Measurements from ENCODE around the gene FRMD5.

Gene FRMD5

GRCh38 chr15:44028349-44028748 lies 166.7 kb downstream of the FRMD5 start:
- no peak for DNase-seq
- Histone ChIP-seq H2AFZ (ENCODE audit: low read depth, low read length) (no peak overlapping the region), H3K79me2 (ENCODE audit: insufficient read depth, low read length) (no peaks in the 10 kb centered on the region), H3K4me2 (ENCODE audit: insufficient read depth, low read length) (no peak overlapping the region), H3K27ac (ENCODE audit: low read length) (no peak overlapping the region), H3K36me3 (ENCODE audit: insufficient read depth, low read length) (no peaks in the 10 kb centered on the region), H3K4me3 (ENCODE audit: low read depth in 1 of 2, low read length in 2 of 2) (no peak overlapping the region), H3K27me3 (ENCODE audit: insufficient read depth, low read length, poor library complexity) (peaks cover 8% of the 10 kb centered on the region), H4K20me1 (ENCODE audit: insufficient read depth, low read length) (no peaks in the 10 kb centered on the region), H3K4me1 (ENCODE audit: insufficient read depth, low read length) (no peaks in the 10 kb centered on the region), H3K9ac (ENCODE audit: low read depth, low read length) (no peak overlapping the region), H3K9me3 (ENCODE audit: insufficient read depth, low read length, severe bottlenecking) (no peaks in the 10 kb centered on the region)
- ATAC-seq (ENCODE audit: insufficient read depth, low read depth): no peak
- no peak for TF ChIP-seq EZH2 (IDR thresholded peaks at IDR 0.05; ENCODE audit: borderline replicate concordance, low read depth, low read length, severe bottlenecking)
- TF ChIP-seq CTCF (IDR thresholded peaks at IDR 0.05; ENCODE audit: borderline replicate concordance, extremely low read depth, low read length, poor library complexity, severe bottlenecking): no peak

DNA sequence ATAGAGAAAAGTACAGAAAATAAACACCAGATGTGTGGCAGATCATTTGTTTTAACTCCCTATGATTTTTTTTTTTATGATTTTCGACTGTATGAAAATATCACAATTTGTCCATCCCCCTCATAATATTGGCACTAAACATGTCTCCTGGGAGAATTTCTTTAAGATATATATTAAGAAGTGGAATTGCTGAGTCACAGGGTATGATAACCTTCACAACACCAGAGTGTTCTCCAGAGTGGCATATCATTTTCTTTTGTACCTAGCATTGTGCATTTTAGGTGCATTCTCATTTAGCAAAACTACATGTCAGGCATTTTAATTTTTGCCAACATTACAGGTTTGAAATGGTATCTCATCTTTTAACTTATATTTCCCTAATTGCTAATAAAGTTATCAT lies 170.9 kb downstream of the FRMD5 start:
- H3K36me3 ChIP-seq (ENCODE audit: insufficient read depth, low read length): no peaks in the 10 kb centered on the region
- ATAC-seq (ENCODE audit: insufficient read depth, low read depth) (no peak), DNase-seq (no peak)
- no peak overlapping the region for H2AFZ ChIP-seq (ENCODE audit: low read depth, low read length)
- no peak overlapping the region for H3K9ac ChIP-seq (ENCODE audit: low read depth, low read length)
- H3K79me2 ChIP-seq (ENCODE audit: insufficient read depth, low read length): no peaks in the 10 kb centered on the region
- no peaks in the 10 kb centered on the region for H3K4me1 ChIP-seq (ENCODE audit: insufficient read depth, low read length)
- no peaks in the 10 kb centered on the region for H3K9me3 ChIP-seq (ENCODE audit: insufficient read depth, low read length, severe bottlenecking)
- TF ChIP-seq CTCF (IDR thresholded peaks at IDR 0.05; ENCODE audit: borderline replicate concordance, extremely low read depth, low read length, poor library complexity, severe bottlenecking) (no peak), EZH2 (IDR thresholded peaks at IDR 0.05; ENCODE audit: borderline replicate concordance, low read depth, low read length, severe bottlenecking) (no peak)
- peaks cover 6% of the 10 kb centered on the region for H3K27me3 ChIP-seq (ENCODE audit: insufficient read depth, low read length, poor library complexity)
- H3K4me2 ChIP-seq (ENCODE audit: insufficient read depth, low read length): no peak overlapping the region
- H4K20me1 ChIP-seq (ENCODE audit: insufficient read depth, low read length): no peaks in the 10 kb centered on the region
- H3K4me3 ChIP-seq (ENCODE audit: low read depth in 1 of 2, low read length in 2 of 2): no peak overlapping the region
- H3K27ac ChIP-seq (ENCODE audit: low read length): no peak overlapping the region

GRCh38 chr15:44023176-44023575 lies 171.9 kb downstream of the FRMD5 start:
- ATAC-seq (ENCODE audit: insufficient read depth, low read depth): no peak
- H3K4me3 ChIP-seq (ENCODE audit: low read depth in 1 of 2, low read length in 2 of 2): no peak overlapping the region

More at GRCh38 chr15:44023176-44023575, 171.9 kb downstream of the FRMD5 start:
- no peaks in the 10 kb centered on the region for H3K79me2 ChIP-seq (ENCODE audit: insufficient read depth, low read length)
- H2AFZ ChIP-seq (ENCODE audit: low read depth, low read length): no peak overlapping the region
- H3K9ac ChIP-seq (ENCODE audit: low read depth, low read length): no peak overlapping the region
- H3K9me3 ChIP-seq (ENCODE audit: insufficient read depth, low read length, severe bottlenecking): no peaks in the 10 kb centered on the region
- H3K36me3 ChIP-seq (ENCODE audit: insufficient read depth, low read length): no peaks in the 10 kb centered on the region
- no peak overlapping the region for H3K27ac ChIP-seq (ENCODE audit: low read length)
- H3K27me3 ChIP-seq (ENCODE audit: insufficient read depth, low read length, poor library complexity): peaks cover 6% of the 10 kb centered on the region
- H3K4me2 ChIP-seq (ENCODE audit: insufficient read depth, low read length): no peak overlapping the region
- DNase-seq: no peak
- no peaks in the 10 kb centered on the region for H3K4me1 ChIP-seq (ENCODE audit: insufficient read depth, low read length)
- TF ChIP-seq CTCF (IDR thresholded peaks at IDR 0.05; ENCODE audit: borderline replicate concordance, extremely low read depth, low read length, poor library complexity, severe bottlenecking): no peak
- no peak for TF ChIP-seq EZH2 (IDR thresholded peaks at IDR 0.05; ENCODE audit: borderline replicate concordance, low read depth, low read length, severe bottlenecking)
- no peaks in the 10 kb centered on the region for H4K20me1 ChIP-seq (ENCODE audit: insufficient read depth, low read length)
